ENCODE measurements around the gene SMCO4. TPM values are rescaled to one million over a fixed set of nuclear protein-coding genes. Genes with fewer than 3 reads are reported as not detected.

The SMCO4 gene
- total RNA-seq, 3 donors from 2014 or later = 37.5 to 75.4 (median 41.5) TPM

- TF ChIP-seq CTCF (IDR thresholded peaks at IDR 0.05) = no peak
- Histone ChIP-seq H3K9me3 (no peaks in the 10 kb centered on the region), H3K4me3 (no peak overlapping the region), H3K4me1 (ENCODE audit: low read depth) (peaks cover 22% of the 10 kb centered on the region), H3K36me3 (ENCODE audit: low read depth) (no peaks in the 10 kb centered on the region)
- ATAC-seq (no peak), DNase-seq (no peak)
- intact Hi-C loops (cut with DNase I, micrococcal nuclease) = no loop called here
These were observed 10.9 kb downstream of the SMCO4 start for GRCh38 chr11:93532281-93532789.

GRCh38 chr11:93530468-93530826 lies 12.7 kb downstream of the SMCO4 start:
- no peak for DNase-seq
- Histone ChIP-seq H3K36me3 (ENCODE audit: low read depth) (no peaks in the 10 kb centered on the region), H3K9me3 (no peaks in the 10 kb centered on the region), H3K4me1 (ENCODE audit: low read depth) (peaks cover 32% of the 10 kb centered on the region), H3K4me3 (no peak overlapping the region)
- ATAC-seq = peak; percentile 2
- intact Hi-C loops (cut with DNase I, micrococcal nuclease) = no loop called here
- TF ChIP-seq CTCF (IDR thresholded peaks at IDR 0.05) = no peak

- Histone ChIP-seq H3K4me3 (no peak overlapping the region), H3K9me3 (no peaks in the 10 kb centered on the region), H3K4me1 (ENCODE audit: low read depth) (peaks cover 32% of the 10 kb centered on the region), H3K36me3 (ENCODE audit: low read depth) (no peaks in the 10 kb centered on the region)
- intact Hi-C loops (cut with DNase I, micrococcal nuclease) = no loop called here
- no peak for TF ChIP-seq CTCF (IDR thresholded peaks at IDR 0.05)
- DNase-seq (no peak), ATAC-seq (peak; percentile 7)
These were observed 13.3 kb downstream of the SMCO4 start for GRCh38 chr11:93529707-93530467.

- Histone ChIP-seq H3K36me3 (ENCODE audit: low read depth) (no peaks in the 10 kb centered on the region), H3K9me3 (no peaks in the 10 kb centered on the region), H3K4me3 (no peak overlapping the region), H3K4me1 (ENCODE audit: low read depth) (peaks cover 37% of the 10 kb centered on the region)
- DNase-seq (no peak), ATAC-seq (peak; percentile 27)
- intact Hi-C loops (cut with DNase I, micrococcal nuclease) = no loop called here
- no peak for TF ChIP-seq CTCF (IDR thresholded peaks at IDR 0.05)
These were observed 14.2 kb downstream of the SMCO4 start for GRCh38 chr11:93528757-93529645.

GRCh38 chr11:93528252-93528651 lies 14.9 kb downstream of the SMCO4 start:
- Histone ChIP-seq H3K4me1 (ENCODE audit: low read depth) (peaks cover 37% of the 10 kb centered on the region), H3K36me3 (ENCODE audit: low read depth) (no peaks in the 10 kb centered on the region), H3K9me3 (no peaks in the 10 kb centered on the region), H3K4me3 (no peak overlapping the region)
- no peak for DNase-seq
- TF ChIP-seq CTCF (IDR thresholded peaks at IDR 0.05) = no peak
- no peak for ATAC-seq
- intact Hi-C loops (cut with DNase I, micrococcal nuclease) = no loop called here
